Measurements from ENCODE around the gene PRPF31.

GRCh38 chr19:54180691-54181091 lies 65.1 kb downstream of the PRPF31 start:
- TF ChIP-seq ZNF274 (IDR thresholded peaks at IDR 0.05; ENCODE audit: low read depth, low read length) (no peak), SUZ12 (IDR thresholded peaks at IDR 0.05; ENCODE audit: extremely low read depth, insufficient read depth, insufficient read length) (no peak), YY1 (IDR thresholded peaks at IDR 0.05; ENCODE audit: insufficient read depth, insufficient read length) (no peak)
